ENCODE data around the gene C1orf167.

Gene C1orf167

GRCh38 chr1:11749996-11750395, 12.0 kb upstream of the C1orf167 start:
- no peak for DNase-seq
- H3K36me3 ChIP-seq = peaks cover 14% of the 10 kb centered on the region
- TF ChIP-seq CTCF (IDR thresholded peaks at IDR 0.05; ENCODE audit: low read depth, low read length) = no peak
- H3K27me3 ChIP-seq (ENCODE audit: insufficient read depth, low read depth, severe bottlenecking) = no peaks in the 10 kb centered on the region
- H3K4me3 ChIP-seq (ENCODE audit: low read depth, low read length) = no peak overlapping the region
- no peaks in the 10 kb centered on the region for H3K9me3 ChIP-seq (ENCODE audit: severe bottlenecking)
- H3K27ac ChIP-seq = no peak overlapping the region

GRCh38 chr1:11751087-11751486, 10.9 kb upstream of the C1orf167 start:
- Histone ChIP-seq H3K4me3 (ENCODE audit: low read depth, low read length) (no peak overlapping the region), H3K36me3 (peaks cover 14% of the 10 kb centered on the region), H3K27ac (no peak overlapping the region), H3K27me3 (ENCODE audit: insufficient read depth, low read depth, severe bottlenecking) (no peaks in the 10 kb centered on the region), H3K9me3 (ENCODE audit: severe bottlenecking) (no peaks in the 10 kb centered on the region)
- TF ChIP-seq CTCF (IDR thresholded peaks at IDR 0.05; ENCODE audit: low read depth, low read length) = no peak
- DNase-seq = no peak

- Histone ChIP-seq H3K4me3 (ENCODE audit: low read depth, low read length) (no peak overlapping the region), H3K9me3 (ENCODE audit: severe bottlenecking) (peaks cover 3% of the 10 kb centered on the region), H3K36me3 (peaks cover 14% of the 10 kb centered on the region), H3K27ac (peak overlapping the region; percentile 36), H3K27me3 (ENCODE audit: insufficient read depth, low read depth, severe bottlenecking) (no peaks in the 10 kb centered on the region)
- no peak for TF ChIP-seq CTCF (IDR thresholded peaks at IDR 0.05; ENCODE audit: low read depth, low read length)
- DNase-seq = peak; percentile 47
Measured at GRCh38 chr1:11752359-11753088, 9.5 kb upstream of the C1orf167 start.

GRCh38 chr1:11753555-11754208, 8.3 kb upstream of the C1orf167 start:
- TF ChIP-seq CTCF (IDR thresholded peaks at IDR 0.05; ENCODE audit: low read depth, low read length) = no peak
- no peak overlapping the region for H3K27ac ChIP-seq
- DNase-seq = no peak

GRCh38 chr1:11757047-11757446, 4.9 kb upstream of the C1orf167 start:
- no peak overlapping the region for H3K27ac ChIP-seq
- H3K36me3 ChIP-seq = no peaks in the 10 kb centered on the region
- DNase-seq = no peak
- peaks cover 3% of the 10 kb centered on the region for H3K9me3 ChIP-seq (ENCODE audit: severe bottlenecking)
- TF ChIP-seq CTCF (IDR thresholded peaks at IDR 0.05; ENCODE audit: low read depth, low read length) = no peak
- no peak overlapping the region for H3K4me3 ChIP-seq (ENCODE audit: low read depth, low read length)
- no peaks in the 10 kb centered on the region for H3K27me3 ChIP-seq (ENCODE audit: insufficient read depth, low read depth, severe bottlenecking)

More at GRCh38 chr1:11753555-11754208, 8.3 kb upstream of the C1orf167 start:
- Histone ChIP-seq H3K36me3 (peaks cover 8% of the 10 kb centered on the region), H3K4me3 (ENCODE audit: low read depth, low read length) (no peak overlapping the region), H3K9me3 (ENCODE audit: severe bottlenecking) (peaks cover 3% of the 10 kb centered on the region), H3K27me3 (ENCODE audit: insufficient read depth, low read depth, severe bottlenecking) (no peaks in the 10 kb centered on the region)
